ENCODE results near the gene ZNF549. TPM values are rescaled to one million over a fixed set of nuclear protein-coding genes. Genes with fewer than 3 reads are reported as not detected.
"Not testable (repeated sequence)": the region's sequence is repeated elsewhere in the genome, so short reads cannot be mapped to it uniquely, and the experiment has no call there.

Gene ZNF549
- total and polyA plus RNA-seq, 2 of the 8 experiments (the other 6 are each of a cell fraction or from before 2014, with no cell fraction given): 4.3 to 9.7 TPM

GRCh38 chr19:57499680-57500395, 27.3 kb upstream of the ZNF549 start, which contains the start of gene ZNF773:
ZNF773 (plus strand) TSS chr19:57499938; CDS start chr19:57500081, 143 bp downstream.
- TF ChIP-seq GABPA (IDR thresholded peaks at IDR 0.05; ENCODE audit: borderline replicate concordance, insufficient read depth, low read length): peak; percentile 97
- peak; percentile 44; the same call in 1 of the 2 replicates for TF ChIP-seq SP2 (IDR thresholded peaks at IDR 0.05; ENCODE audit: low read length)
- peak; percentile 90 for TF ChIP-seq CREB1 (IDR thresholded peaks at IDR 0.05)
- TF ChIP-seq SP1 (IDR thresholded peaks at IDR 0.05; ENCODE audit: low read depth, low read length): peak; percentile 86
- peak; percentile 83 for TF ChIP-seq PHF8 (conservative IDR thresholded peaks at IDR 0.05; ENCODE audit: low read depth, low read length)
- TF ChIP-seq TAF1 (IDR thresholded peaks at IDR 0.05; ENCODE audit: low read depth, low read length): peak; percentile 84
- TF ChIP-seq TBP (IDR thresholded peaks at IDR 0.05; ENCODE audit: low read depth, low read length): peak; percentile 87
- peak; percentile 48 for TF ChIP-seq KDM4A (IDR thresholded peaks at IDR 0.05; ENCODE audit: low read depth, low read length, severe bottlenecking)
- peak; percentile 73 to 84 for TF ChIP-seq POLR2A (IDR thresholded peaks at IDR 0.05; ENCODE audit: control extremely low read depth in 1 of 2, low read depth in 2 of 2, low read length in 2 of 2)
- TF ChIP-seq POLR2AphosphoS5 (IDR thresholded peaks at IDR 0.05; ENCODE audit: low read depth, low read length): peak; percentile 82
- peak; percentile 76 for TF ChIP-seq CHD2 (IDR thresholded peaks at IDR 0.05; ENCODE audit: low read length)
- TF ChIP-seq, protein P1, sequence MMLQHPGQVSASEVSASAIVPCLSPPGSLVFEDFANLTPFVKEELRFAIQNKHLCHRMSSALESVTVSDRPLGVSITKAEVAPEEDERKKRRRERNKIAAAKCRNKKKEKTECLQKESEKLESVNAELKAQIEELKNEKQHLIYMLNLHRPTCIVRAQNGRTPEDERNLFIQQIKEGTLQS (IDR thresholded peaks at IDR 0.05; ENCODE audit: insufficient read depth, low read depth, low read length): 0 out of 2 replicates have a peak, but pooled peaks have one; percentile 2
- TF ChIP-seq SIX5 (IDR thresholded peaks at IDR 0.05; ENCODE audit: low read depth, low read length): peak; percentile 84
- H3K56ac ChIP-seq (replicated peaks; ENCODE audit: insufficient read length, low read depth, low read length); H2BK20ac ChIP-seq (ENCODE audit: low read length); H2AK5ac ChIP-seq (ENCODE audit: low read depth, low read length); H4K91ac ChIP-seq (replicated peaks; ENCODE audit: insufficient read length, low read length); H3K18ac ChIP-seq (ENCODE audit: extremely low read depth, low read length); H4K20me1 ChIP-seq (replicated peaks in 1 of 2; ENCODE audit: control insufficient read depth in 1 of 2, insufficient read depth in 2 of 2, low read length in 2 of 2); H4K5ac ChIP-seq (ENCODE audit: insufficient read length, low read depth, low read length); H2BK12ac ChIP-seq (ENCODE audit: low read depth, low read length); H2BK5ac ChIP-seq (ENCODE audit: low read depth, low read length); H3K79me1 ChIP-seq (ENCODE audit: low read depth, low read length); H3K4me1 ChIP-seq (replicated peaks in 1 of 4; ENCODE audit: control insufficient read depth in 3 of 4, insufficient read depth in 4 of 4, low read length in 3 of 4); H3K4ac ChIP-seq (replicated peaks; ENCODE audit: insufficient read length, low read depth, low read length); H3K9me3 ChIP-seq (ENCODE audit: insufficient read depth in 2 of 2, low read depth in 1 of 2, low read length in 1 of 2); H3K27me3 ChIP-seq (replicated peaks in 1 of 4; ENCODE audit: control insufficient read depth in 3 of 4, extremely low read depth in 1 of 4, insufficient read depth in 3 of 4, low read length in 3 of 4); H2BK120ac ChIP-seq (replicated peaks; ENCODE audit: low read depth, low read length); H3K14ac ChIP-seq (ENCODE audit: insufficient read length); H3K27ac ChIP-seq (ENCODE audit: low read depth, low read length); H2BK15ac ChIP-seq (ENCODE audit: low read length); H3K23ac ChIP-seq (ENCODE audit: insufficient read length); H3K23me2 ChIP-seq (ENCODE audit: low read depth, low read length); CTCF ChIA-PET (ENCODE audit: partially characterized antibody); H3K36me3 ChIP-seq (ENCODE audit: control insufficient read depth in 2 of 4, insufficient read depth in 4 of 4, low read length in 3 of 4): not testable (repeated sequence)
- DNase-seq (ENCODE audit: low read depth in 1 of 2, low spot score in 2 of 2) (peak; percentile 79 to 95), FAIRE-seq (peak; percentile 62)
- Histone ChIP-seq H3K4me2 (ENCODE audit: insufficient read depth in 1 of 2, low read depth in 2 of 2, low read length in 2 of 2) (peak within 1 kb of the TSS; percentile 60 to 70), H3K79me2 (ENCODE audit: control insufficient read depth in 1 of 2, insufficient read depth in 2 of 2, low read length in 2 of 2) (peaks cover 3 to 23% of the 10 kb centered on the region in 2 experiments; a peak in 3 of 4 replicates), H4K8ac (ENCODE audit: extremely low read depth, insufficient read depth, low read length) (peak within 1 kb of the TSS; percentile 75; the same call in 1 of the 2 replicates), H2AFZ (ENCODE audit: low read length) (0 out of 2 replicates have a peak within 1 kb of the TSS, but pooled peaks have one; percentile 77), H3K9ac (replicated peaks in 1 of 4; ENCODE audit: extremely low read depth in 1 of 4, low read depth in 3 of 4, low read length in 3 of 4) (peak within 1 kb of the TSS; percentile 60 to 74 (median 66); a peak in 6 of 7 replicates), H3K4me3 (ENCODE audit: extremely low read depth in 1 of 4, insufficient read depth in 2 of 4, low read depth in 3 of 4, low read length in 4 of 4) (peak within 1 kb of the TSS; percentile 55 to 85 (median 69))
- POLR2A ChIA-PET (ENCODE audit: partially characterized antibody): interaction anchor here (0.8 to 1.0 kb wide), 2 partner anchors 12 to 59 kb away, joined by 3 read pairs; partner anchors contain the start of gene ZNF419
- WGBS, 2 experiments (ENCODE audit: extremely low coverage in 1 of 2, insufficient coverage in 1 of 2, insufficient read length in 1 of 2, insufficient replicate concordance in 2 of 2, low coverage in 1 of 2, low lambda C conversion rate in 2 of 2, missing lambda C conversion rate in 1 of 2): 4 to 100% methylated on average over 2 to 41 of the region's 69 CpGs

Measured in H1 (cell line).